ENCODE measurements around the gene CDAN1. TPM values are rescaled to one million over a fixed set of nuclear protein-coding genes. Genes with fewer than 3 reads are reported as not detected.

Gene CDAN1, protein sequence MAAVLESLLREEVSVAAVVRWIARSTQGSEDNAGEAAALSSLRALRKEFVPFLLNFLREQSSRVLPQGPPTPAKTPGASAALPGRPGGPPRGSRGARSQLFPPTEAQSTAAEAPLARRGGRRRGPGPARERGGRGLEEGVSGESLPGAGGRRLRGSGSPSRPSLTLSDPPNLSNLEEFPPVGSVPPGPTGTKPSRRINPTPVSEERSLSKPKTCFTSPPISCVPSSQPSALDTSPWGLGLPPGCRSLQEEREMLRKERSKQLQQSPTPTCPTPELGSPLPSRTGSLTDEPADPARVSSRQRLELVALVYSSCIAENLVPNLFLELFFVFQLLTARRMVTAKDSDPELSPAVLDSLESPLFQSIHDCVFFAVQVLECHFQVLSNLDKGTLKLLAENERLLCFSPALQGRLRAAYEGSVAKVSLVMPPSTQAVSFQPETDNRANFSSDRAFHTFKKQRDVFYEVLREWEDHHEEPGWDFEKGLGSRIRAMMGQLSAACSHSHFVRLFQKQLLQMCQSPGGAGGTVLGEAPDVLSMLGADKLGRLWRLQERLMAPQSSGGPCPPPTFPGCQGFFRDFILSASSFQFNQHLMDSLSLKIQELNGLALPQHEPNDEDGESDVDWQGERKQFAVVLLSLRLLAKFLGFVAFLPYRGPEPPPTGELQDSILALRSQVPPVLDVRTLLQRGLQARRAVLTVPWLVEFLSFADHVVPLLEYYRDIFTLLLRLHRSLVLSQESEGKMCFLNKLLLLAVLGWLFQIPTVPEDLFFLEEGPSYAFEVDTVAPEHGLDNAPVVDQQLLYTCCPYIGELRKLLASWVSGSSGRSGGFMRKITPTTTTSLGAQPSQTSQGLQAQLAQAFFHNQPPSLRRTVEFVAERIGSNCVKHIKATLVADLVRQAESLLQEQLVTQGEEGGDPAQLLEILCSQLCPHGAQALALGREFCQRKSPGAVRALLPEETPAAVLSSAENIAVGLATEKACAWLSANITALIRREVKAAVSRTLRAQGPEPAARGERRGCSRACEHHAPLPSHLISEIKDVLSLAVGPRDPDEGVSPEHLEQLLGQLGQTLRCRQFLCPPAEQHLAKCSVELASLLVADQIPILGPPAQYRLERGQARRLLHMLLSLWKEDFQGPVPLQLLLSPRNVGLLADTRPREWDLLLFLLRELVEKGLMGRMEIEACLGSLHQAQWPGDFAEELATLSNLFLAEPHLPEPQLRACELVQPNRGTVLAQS
- total RNA-seq (2021) (16.4 to 24.2 TPM (median 23.0 TPM) in 3 replicates), Bru-seq, nascent RNA (percentile 66 among the genes with signal in this experiment)
- long read RNA-seq, experiment 1, full-length matches to known transcripts = 10 of 52 reads
- long read RNA-seq, experiment 1, partial matches to known transcripts = 11 of 52 reads
- long read RNA-seq, experiment 1, other reads (novel, unspliced or antisense) = 31 of 52 reads
- long read RNA-seq, experiment 2, full-length matches to known transcripts = 4 of 13 reads
- long read RNA-seq, experiment 2, partial matches to known transcripts = 4 of 13 reads
- long read RNA-seq, experiment 2, other reads (novel, unspliced or antisense) = 5 of 13 reads
- long read RNA-seq, experiment 3 = 0 reads

DNA sequence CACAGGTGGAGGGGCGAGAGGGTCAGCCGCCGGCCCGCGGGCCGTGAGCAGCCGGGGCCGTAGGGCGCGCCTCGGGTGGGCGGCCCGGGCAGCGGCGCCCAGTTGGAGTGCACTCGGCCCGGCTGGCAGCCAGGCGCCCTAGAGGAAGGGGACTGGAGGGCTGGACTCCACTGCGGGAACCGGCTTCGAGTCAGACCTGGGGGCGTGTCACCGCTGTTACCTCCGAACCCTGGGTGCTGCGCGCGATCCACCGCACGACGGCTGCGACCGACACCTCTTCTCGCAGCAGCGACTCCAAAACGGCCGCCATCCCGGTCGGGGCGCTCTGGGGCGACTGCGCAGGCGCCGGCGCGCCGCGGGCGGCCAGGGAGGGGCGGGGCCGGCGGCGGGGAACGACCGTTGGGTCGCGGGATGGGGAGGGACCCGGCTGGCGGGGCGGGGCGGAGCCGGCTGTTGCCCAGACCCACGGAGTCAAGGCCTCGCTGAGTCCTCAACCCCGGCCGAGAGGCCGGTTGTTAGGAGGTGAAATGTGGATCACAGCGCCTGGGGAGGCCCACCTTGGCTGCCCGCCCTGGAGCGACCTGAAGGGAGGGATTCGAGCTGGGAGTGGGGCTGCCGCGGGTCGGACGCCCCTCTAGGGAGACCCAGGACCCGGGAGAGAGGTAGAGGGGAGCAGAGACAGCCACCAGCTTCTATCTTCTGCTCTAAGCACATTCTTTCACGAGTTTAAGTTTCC lies at the start of gene CDAN1:
Gene CDAN1, minus strand, starts transcription at position 336 of the 736 bp plus-strand sequence. Its CDS starts 26 bp downstream, at position 310.
- no peaks in the 10 kb centered on the region for H3K9me3 Mint-ChIP-seq
- H3K27me3 Mint-ChIP-seq (ENCODE audit: low read depth) = no peaks in the 10 kb centered on the region
- H3K27ac Mint-ChIP-seq = no peak within 1 kb of the TSS
- TF ChIP-seq ZNF671 (CRISPR knock-in tag; IDR thresholded peaks at IDR 0.05) (no peak), NFYB (CRISPR knock-in tag; conservative IDR thresholded peaks at IDR 0.05; ENCODE audit: low read depth) (no peak), FOXK1 (CRISPR knock-in tag; IDR thresholded peaks at IDR 0.05) (0 out of 2 replicates have a peak, but pooled peaks have one; percentile 23), ZNF423 (CRISPR knock-in tag; IDR thresholded peaks at IDR 0.05) (no peak), TEAD1 (CRISPR knock-in tag; IDR thresholded peaks at IDR 0.05) (peak; percentile 47; the same call in 1 of the 2 replicates), SP1 (CRISPR knock-in tag; conservative IDR thresholded peaks at IDR 0.05) (peak; percentile 52), ZNF317 (CRISPR knock-in tag; IDR thresholded peaks at IDR 0.05; ENCODE audit: borderline replicate concordance, low read depth) (0 out of 2 replicates have a peak, but pooled peaks have one; percentile 9)
- TF ChIP-seq, protein P1, sequence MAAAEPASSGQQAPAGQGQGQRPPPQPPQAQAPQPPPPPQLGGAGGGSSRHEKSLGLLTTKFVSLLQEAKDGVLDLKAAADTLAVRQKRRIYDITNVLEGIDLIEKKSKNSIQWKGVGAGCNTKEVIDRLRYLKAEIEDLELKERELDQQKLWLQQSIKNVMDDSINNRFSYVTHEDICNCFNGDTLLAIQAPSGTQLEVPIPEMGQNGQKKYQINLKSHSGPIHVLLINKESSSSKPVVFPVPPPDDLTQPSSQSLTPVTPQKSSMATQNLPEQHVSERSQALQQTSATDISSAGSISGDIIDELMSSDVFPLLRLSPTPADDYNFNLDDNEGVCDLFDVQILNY (CRISPR knock-in tag; IDR thresholded peaks at IDR 0.05) = 0 out of 2 replicates have a peak, but pooled peaks have one; percentile 32
- H3K4me3 Mint-ChIP-seq = peak within 1 kb of the TSS; percentile 72
- peak; percentile 89 for DNase-seq (ENCODE audit: low spot score)
- peaks cover 17% of the 10 kb centered on the region for H3K36me3 Mint-ChIP-seq
- ChIA-PET POLR2A (interaction anchor here (0.5 kb wide), 1 partner anchor 176 kb away, joined by 3 read pairs; no protein-coding TSS in a partner anchor), CTCF (interaction anchor here (0.6 to 4.0 kb wide), 8 partner anchors 14 to 467 kb away, joined by 3 to 26 read pairs (median 3); no protein-coding TSS in a partner anchor)
- peaks cover 3% of the 10 kb centered on the region; the same call in 1 of the 2 replicates for H3K4me1 Mint-ChIP-seq
- ATAC-seq = peak; percentile 91

DNA sequence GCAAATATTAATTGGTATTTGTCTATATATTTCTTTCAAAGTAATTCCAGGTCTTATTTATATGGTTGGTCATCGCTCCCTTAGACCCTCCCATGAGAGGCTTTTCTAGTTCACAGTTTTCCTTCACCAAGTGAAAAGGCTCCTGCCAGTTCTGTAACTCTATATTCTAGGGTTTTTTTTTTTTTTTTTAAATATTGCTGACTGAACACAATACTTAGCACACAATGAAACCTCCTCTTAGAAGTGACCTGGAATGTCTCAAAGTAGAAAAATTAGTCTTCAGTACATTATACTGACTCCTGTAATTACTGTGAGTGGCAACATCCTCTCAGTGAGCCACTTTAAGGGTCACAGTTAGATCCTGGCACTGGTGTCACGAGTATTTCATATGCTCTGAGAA lies 48.6 kb upstream of the CDAN1 start:
- DNase-seq (ENCODE audit: low spot score) = no peak
- H3K4me3 Mint-ChIP-seq = no peak overlapping the region
- H3K27me3 Mint-ChIP-seq (ENCODE audit: low read depth) = no peaks in the 10 kb centered on the region
- ChIA-PET POLR2A (no interaction called here), CTCF (interaction anchor here (0.9 to 1.8 kb wide), 2 partner anchors 16 to 48 kb away, joined by 3 to 11 read pairs; no protein-coding TSS in a partner anchor)
- 0 out of 2 replicates have a peak, but pooled peaks cover 4% of the 10 kb centered on the region for H3K4me1 Mint-ChIP-seq
- no peak for ATAC-seq
- TF ChIP-seq EMX1 (CRISPR knock-in tag; IDR thresholded peaks at IDR 0.05) = no peak
- H3K27ac Mint-ChIP-seq = no peak overlapping the region
- H3K36me3 Mint-ChIP-seq = no peaks in the 10 kb centered on the region; the same call in 1 of the 2 replicates
- H3K9me3 Mint-ChIP-seq = no peaks in the 10 kb centered on the region

DNA sequence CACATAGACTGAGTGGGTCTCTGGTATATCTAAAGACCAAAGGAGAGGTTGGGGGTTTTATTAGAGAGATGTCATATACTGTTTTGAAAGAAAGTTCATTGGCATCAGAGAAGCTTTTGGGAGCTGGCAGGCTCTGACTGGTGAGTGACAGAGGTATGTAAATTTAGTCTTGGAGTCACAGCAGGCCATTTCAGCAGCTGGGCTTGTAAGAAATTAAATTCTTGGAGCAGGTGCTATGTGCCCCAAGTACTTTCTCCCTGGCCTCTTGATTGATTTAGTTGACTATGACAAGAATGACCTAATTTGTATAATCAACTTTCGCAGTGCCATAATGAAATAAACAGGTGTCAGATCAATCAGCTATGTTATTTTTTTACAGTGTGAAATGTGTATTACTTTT lies 47.8 kb upstream of the CDAN1 start:
- ATAC-seq (no peak), DNase-seq (ENCODE audit: low spot score) (no peak)
- Mint-ChIP-seq H3K27me3 (ENCODE audit: low read depth) (no peaks in the 10 kb centered on the region), H3K9me3 (no peaks in the 10 kb centered on the region), H3K27ac (peak overlapping the region; percentile 5; the same call in 1 of the 2 replicates), H3K36me3 (no peaks in the 10 kb centered on the region; the same call in 1 of the 2 replicates), H3K4me3 (no peak overlapping the region), H3K4me1 (0 out of 2 replicates have a peak, but pooled peaks cover 4% of the 10 kb centered on the region)
- CTCF ChIA-PET = interaction anchor here (0.9 to 1.8 kb wide), 4 partner anchors 17 to 142 kb away, joined by 3 to 11 read pairs (median 4); no protein-coding TSS in a partner anchor
- POLR2A ChIA-PET = interaction anchor here (0.7 kb wide), 2 partner anchors 77 to 385 kb away, joined by 4 to 8 read pairs; no protein-coding TSS in a partner anchor
- TF ChIP-seq TEAD1 (CRISPR knock-in tag; IDR thresholded peaks at IDR 0.05) (no peak), GABPB1 (CRISPR knock-in tag; IDR thresholded peaks at IDR 0.05) (no peak), CREM (CRISPR knock-in tag; IDR thresholded peaks at IDR 0.05) (no peak), ETV6 (CRISPR knock-in tag; IDR thresholded peaks at IDR 0.05) (no peak), TEAD4 (CRISPR knock-in tag; IDR thresholded peaks at IDR 0.05) (no peak), ZNF138 (CRISPR knock-in tag; conservative IDR thresholded peaks at IDR 0.05) (no peak), FOXK1 (CRISPR knock-in tag; IDR thresholded peaks at IDR 0.05) (no peak)
- TF ChIP-seq, protein P2, sequence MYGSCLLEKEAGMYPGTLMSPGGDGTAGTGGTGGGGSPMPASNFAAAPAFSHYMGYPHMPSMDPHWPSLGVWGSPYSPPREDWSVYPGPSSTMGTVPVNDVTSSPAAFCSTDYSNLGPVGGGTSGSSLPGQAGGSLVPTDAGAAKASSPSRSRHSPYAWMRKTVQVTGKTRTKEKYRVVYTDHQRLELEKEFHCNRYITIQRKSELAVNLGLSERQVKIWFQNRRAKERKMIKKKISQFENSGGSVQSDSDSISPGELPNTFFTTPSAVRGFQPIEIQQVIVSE (CRISPR knock-in tag; IDR thresholded peaks at IDR 0.05; ENCODE audit: borderline replicate concordance) = no peak
- TF ChIP-seq, protein P3, sequence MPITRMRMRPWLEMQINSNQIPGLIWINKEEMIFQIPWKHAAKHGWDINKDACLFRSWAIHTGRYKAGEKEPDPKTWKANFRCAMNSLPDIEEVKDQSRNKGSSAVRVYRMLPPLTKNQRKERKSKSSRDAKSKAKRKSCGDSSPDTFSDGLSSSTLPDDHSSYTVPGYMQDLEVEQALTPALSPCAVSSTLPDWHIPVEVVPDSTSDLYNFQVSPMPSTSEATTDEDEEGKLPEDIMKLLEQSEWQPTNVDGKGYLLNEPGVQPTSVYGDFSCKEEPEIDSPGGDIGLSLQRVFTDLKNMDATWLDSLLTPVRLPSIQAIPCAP (CRISPR knock-in tag; IDR thresholded peaks at IDR 0.05) = no peak
- TF ChIP-seq, protein P4, sequence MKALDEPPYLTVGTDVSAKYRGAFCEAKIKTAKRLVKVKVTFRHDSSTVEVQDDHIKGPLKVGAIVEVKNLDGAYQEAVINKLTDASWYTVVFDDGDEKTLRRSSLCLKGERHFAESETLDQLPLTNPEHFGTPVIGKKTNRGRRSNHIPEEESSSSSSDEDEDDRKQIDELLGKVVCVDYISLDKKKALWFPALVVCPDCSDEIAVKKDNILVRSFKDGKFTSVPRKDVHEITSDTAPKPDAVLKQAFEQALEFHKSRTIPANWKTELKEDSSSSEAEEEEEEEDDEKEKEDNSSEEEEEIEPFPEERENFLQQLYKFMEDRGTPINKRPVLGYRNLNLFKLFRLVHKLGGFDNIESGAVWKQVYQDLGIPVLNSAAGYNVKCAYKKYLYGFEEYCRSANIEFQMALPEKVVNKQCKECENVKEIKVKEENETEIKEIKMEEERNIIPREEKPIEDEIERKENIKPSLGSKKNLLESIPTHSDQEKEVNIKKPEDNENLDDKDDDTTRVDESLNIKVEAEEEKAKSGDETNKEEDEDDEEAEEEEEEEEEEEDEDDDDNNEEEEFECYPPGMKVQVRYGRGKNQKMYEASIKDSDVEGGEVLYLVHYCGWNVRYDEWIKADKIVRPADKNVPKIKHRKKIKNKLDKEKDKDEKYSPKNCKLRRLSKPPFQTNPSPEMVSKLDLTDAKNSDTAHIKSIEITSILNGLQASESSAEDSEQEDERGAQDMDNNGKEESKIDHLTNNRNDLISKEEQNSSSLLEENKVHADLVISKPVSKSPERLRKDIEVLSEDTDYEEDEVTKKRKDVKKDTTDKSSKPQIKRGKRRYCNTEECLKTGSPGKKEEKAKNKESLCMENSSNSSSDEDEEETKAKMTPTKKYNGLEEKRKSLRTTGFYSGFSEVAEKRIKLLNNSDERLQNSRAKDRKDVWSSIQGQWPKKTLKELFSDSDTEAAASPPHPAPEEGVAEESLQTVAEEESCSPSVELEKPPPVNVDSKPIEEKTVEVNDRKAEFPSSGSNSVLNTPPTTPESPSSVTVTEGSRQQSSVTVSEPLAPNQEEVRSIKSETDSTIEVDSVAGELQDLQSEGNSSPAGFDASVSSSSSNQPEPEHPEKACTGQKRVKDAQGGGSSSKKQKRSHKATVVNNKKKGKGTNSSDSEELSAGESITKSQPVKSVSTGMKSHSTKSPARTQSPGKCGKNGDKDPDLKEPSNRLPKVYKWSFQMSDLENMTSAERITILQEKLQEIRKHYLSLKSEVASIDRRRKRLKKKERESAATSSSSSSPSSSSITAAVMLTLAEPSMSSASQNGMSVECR (CRISPR knock-in tag; IDR thresholded peaks at IDR 0.05; ENCODE audit: borderline replicate concordance) = no peak
